A549 (cell line): Measurements from ENCODE around the gene DHX16.

ENCODE experiments used
- HMGXB4 ChIP-seq: fragments of 250-450 bp; sonication (Bioruptor Pico); IDR thresholded peaks from 2 replicates; pipeline ENCODE4 v1.5.0; 2021; ENCODE audit warnings: mild to moderate bottlenecking, moderate library complexity, borderline replicate concordance
- JUNB ChIP-seq: fragments of >200 bp; sonication (Bioruptor Twin); formaldehyde crosslinking; IDR thresholded peaks from 2 replicates; pipeline ENCODE4 v1.6.1; 2016
- MYC ChIP-seq: IDR thresholded peaks from 2 replicates; pipeline ENCODE4 v1.6.1; 2012; ENCODE audit warnings: mild to moderate bottlenecking, inconsistent platforms, low read length, improper control_type of control experiment, borderline replicate concordance
- RAD21 ChIP-seq, 2 experiments: fragments of >200 bp in 1 of 2; sonication (Bioruptor Twin) in 1 of 2; formaldehyde crosslinking in 1 of 2; IDR thresholded peaks in 1 of 2; conservative IDR thresholded peaks in 1 of 2; 2 replicates in 1 of 2; 3 replicates in 1 of 2; pipeline ENCODE4 v1.6.1; 2012 to 2018; ENCODE audit warnings: inconsistent platforms in 1 of 2
- RFX5 ChIP-seq: fragments of 450-650 bp; IDR thresholded peaks from 2 replicates; pipeline ENCODE4 v1.7.1; 2014; ENCODE audit warnings: antibody characterized with exemption, mild to moderate bottlenecking, moderate library complexity
- SREBF2 ChIP-seq: fragments of 450-650 bp; IDR thresholded peaks from 2 replicates; pipeline ENCODE4 v1.6.1; 2014; ENCODE audit warnings: mild to moderate bottlenecking, moderate library complexity
- USF2 ChIP-seq: fragments of 450-650 bp; IDR thresholded peaks from 2 replicates; pipeline ENCODE4 v1.6.1; 2014; ENCODE audit warnings: antibody characterized with exemption
- TF ChIP-seq, protein P1 (sequence below): fragments of >200 bp; sonication (Bioruptor Twin); formaldehyde crosslinking; IDR thresholded peaks from 3 replicates; pipeline ENCODE4 v1.5.1; 2016

GRCh38 chr6:30683980-30684338 is 11.2 kb upstream of the DHX16 start:
- TF ChIP-seq MYC (no peak), USF2 (no peak), HMGXB4 (CRISPR knock-in tag) (no peak), JUNB (no peak), RFX5 (no peak), RAD21 (conservative IDR thresholded peaks at IDR 0.05 in 1 of 2, IDR thresholded peaks at IDR 0.05 in 1 of 2) (no peak), SREBF2 (no peak)
- TF ChIP-seq, protein P1, sequence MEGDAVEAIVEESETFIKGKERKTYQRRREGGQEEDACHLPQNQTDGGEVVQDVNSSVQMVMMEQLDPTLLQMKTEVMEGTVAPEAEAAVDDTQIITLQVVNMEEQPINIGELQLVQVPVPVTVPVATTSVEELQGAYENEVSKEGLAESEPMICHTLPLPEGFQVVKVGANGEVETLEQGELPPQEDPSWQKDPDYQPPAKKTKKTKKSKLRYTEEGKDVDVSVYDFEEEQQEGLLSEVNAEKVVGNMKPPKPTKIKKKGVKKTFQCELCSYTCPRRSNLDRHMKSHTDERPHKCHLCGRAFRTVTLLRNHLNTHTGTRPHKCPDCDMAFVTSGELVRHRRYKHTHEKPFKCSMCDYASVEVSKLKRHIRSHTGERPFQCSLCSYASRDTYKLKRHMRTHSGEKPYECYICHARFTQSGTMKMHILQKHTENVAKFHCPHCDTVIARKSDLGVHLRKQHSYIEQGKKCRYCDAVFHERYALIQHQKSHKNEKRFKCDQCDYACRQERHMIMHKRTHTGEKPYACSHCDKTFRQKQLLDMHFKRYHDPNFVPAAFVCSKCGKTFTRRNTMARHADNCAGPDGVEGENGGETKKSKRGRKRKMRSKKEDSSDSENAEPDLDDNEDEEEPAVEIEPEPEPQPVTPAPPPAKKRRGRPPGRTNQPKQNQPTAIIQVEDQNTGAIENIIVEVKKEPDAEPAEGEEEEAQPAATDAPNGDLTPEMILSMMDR, result no peak
